Measurements from ENCODE around the gene DMBX1.
A peak's percentile ranks its signal among the peaks of the same experiment; 100 is the strongest.

Gene DMBX1

DNA sequence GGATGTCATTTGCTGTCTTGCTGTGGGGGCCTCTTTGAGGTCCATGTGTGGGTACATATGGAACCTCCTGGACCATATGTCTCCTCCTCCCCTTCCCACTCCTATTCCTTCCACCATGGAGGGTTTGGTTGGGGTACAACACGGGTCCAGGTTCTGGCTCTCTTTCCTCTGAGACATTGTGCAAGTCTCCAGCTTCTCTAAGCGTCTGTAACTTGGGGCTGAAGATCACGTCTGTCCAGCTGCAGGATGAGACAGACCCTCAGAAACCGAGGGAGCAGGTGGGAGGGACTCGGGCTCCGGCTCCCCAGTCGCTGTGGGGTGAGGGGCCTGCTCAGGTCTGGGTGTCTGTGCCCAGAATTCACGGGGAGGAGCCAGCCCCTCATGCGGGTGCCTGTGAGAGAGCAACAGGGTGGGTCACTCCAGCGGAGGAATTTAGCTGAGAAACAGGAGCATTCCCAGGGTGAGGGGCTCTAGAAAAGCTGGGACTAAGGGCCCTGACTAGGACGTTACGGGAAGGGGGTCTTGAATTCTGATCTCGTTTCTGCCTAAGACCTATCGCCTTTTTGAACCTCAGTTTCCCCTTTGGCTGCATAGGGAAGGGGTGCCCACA is 42.0 kb upstream of the DMBX1 start:
- Histone ChIP-seq H3K27ac (ENCODE audit: low read length) (no peak overlapping the region), H3K27me3 (ENCODE audit: insufficient read depth, low read length, poor library complexity) (peaks cover 1% of the 10 kb centered on the region), H3K4me2 (ENCODE audit: insufficient read depth, low read length) (no peak overlapping the region), H2AFZ (ENCODE audit: low read depth, low read length) (no peak overlapping the region), H3K9ac (ENCODE audit: low read depth, low read length) (no peak overlapping the region), H3K36me3 (ENCODE audit: insufficient read depth, low read length) (no peaks in the 10 kb centered on the region), H3K79me2 (ENCODE audit: insufficient read depth, low read length) (no peaks in the 10 kb centered on the region), H4K20me1 (ENCODE audit: insufficient read depth, low read length) (no peaks in the 10 kb centered on the region), H3K9me3 (ENCODE audit: insufficient read depth, low read length, severe bottlenecking) (no peaks in the 10 kb centered on the region), H3K4me3 (ENCODE audit: low read depth in 1 of 2, low read length in 2 of 2) (no peak overlapping the region), H3K4me1 (ENCODE audit: insufficient read depth, low read length) (peaks cover 6% of the 10 kb centered on the region)
- TF ChIP-seq EZH2 (IDR thresholded peaks at IDR 0.05; ENCODE audit: borderline replicate concordance, low read depth, low read length, severe bottlenecking): no peak
- TF ChIP-seq, protein P1, sequence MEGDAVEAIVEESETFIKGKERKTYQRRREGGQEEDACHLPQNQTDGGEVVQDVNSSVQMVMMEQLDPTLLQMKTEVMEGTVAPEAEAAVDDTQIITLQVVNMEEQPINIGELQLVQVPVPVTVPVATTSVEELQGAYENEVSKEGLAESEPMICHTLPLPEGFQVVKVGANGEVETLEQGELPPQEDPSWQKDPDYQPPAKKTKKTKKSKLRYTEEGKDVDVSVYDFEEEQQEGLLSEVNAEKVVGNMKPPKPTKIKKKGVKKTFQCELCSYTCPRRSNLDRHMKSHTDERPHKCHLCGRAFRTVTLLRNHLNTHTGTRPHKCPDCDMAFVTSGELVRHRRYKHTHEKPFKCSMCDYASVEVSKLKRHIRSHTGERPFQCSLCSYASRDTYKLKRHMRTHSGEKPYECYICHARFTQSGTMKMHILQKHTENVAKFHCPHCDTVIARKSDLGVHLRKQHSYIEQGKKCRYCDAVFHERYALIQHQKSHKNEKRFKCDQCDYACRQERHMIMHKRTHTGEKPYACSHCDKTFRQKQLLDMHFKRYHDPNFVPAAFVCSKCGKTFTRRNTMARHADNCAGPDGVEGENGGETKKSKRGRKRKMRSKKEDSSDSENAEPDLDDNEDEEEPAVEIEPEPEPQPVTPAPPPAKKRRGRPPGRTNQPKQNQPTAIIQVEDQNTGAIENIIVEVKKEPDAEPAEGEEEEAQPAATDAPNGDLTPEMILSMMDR (IDR thresholded peaks at IDR 0.05; ENCODE audit: borderline replicate concordance, extremely low read depth, low read length, poor library complexity, severe bottlenecking): no peak
- no peak for DNase-seq
- no peak for ATAC-seq (ENCODE audit: insufficient read depth, low read depth)

GRCh38 chr1:46448109-46448911 is 41.3 kb upstream of the DMBX1 start:
- no peak for DNase-seq
- ATAC-seq (ENCODE audit: insufficient read depth, low read depth): no peak
- peaks cover 7% of the 10 kb centered on the region for H3K27me3 ChIP-seq (ENCODE audit: insufficient read depth, low read length, poor library complexity)

DNA sequence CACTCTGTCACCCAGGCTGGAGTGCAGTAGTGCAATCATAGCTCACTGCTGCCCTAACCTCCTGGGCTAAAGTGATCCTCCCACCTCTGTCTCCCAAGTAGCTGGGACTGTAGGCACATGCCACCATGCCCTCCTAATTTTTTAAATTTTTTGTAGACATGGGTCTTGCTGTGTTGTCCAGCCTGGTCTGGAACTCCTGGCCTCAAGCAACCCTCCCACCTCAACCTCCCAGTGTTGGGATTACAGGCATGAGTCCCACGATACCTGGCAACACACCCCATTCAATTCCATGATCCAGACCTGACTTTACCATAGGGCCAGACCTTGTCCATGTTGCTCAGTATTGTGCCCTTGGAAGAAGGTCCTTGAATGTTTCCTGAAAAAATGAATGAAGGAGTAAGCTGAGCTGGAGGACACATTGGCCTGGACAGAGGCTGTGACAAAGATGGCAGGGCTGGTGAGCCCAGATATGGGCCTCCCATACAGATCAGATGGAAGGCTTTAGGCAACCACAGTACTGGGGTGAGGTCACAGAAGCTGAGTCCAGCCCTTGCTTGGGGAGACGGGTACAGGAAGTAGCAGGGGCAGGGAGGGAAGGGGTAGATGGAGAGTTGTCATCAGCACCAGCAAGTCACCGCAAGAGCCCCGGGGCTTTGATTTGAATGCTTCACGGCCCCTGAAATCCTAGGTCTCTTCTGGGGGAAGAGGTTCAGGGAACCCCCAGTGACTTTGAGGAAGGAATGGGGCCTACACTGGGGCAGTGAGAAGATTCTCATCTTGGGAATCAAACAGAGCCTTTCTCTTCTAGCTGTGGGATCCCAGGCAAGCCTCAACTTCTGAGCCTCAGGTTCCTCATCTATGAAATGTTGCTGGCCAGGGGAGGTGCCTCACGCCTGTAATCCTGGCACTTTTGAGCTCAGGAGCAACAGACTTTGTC is 40.1 kb upstream of the DMBX1 start:
- ATAC-seq (ENCODE audit: insufficient read depth, low read depth) (peak; percentile 59; the same call in 2 of the 3 replicates), DNase-seq (peak; percentile 11)
- no peaks in the 10 kb centered on the region for H4K20me1 ChIP-seq (ENCODE audit: insufficient read depth, low read length)
- H2AFZ ChIP-seq (ENCODE audit: low read depth, low read length): no peak overlapping the region
- no peaks in the 10 kb centered on the region for H3K9me3 ChIP-seq (ENCODE audit: insufficient read depth, low read length, severe bottlenecking)
- no peak overlapping the region for H3K9ac ChIP-seq (ENCODE audit: low read depth, low read length)
- H3K4me1 ChIP-seq (ENCODE audit: insufficient read depth, low read length): no peaks in the 10 kb centered on the region
- H3K79me2 ChIP-seq (ENCODE audit: insufficient read depth, low read length): no peaks in the 10 kb centered on the region
- H3K4me2 ChIP-seq (ENCODE audit: insufficient read depth, low read length): no peak overlapping the region
- H3K27me3 ChIP-seq (ENCODE audit: insufficient read depth, low read length, poor library complexity): peaks cover 12% of the 10 kb centered on the region
- no peak overlapping the region for H3K4me3 ChIP-seq (ENCODE audit: low read depth in 1 of 2, low read length in 2 of 2)
- no peak overlapping the region for H3K27ac ChIP-seq (ENCODE audit: low read length)
- TF ChIP-seq, protein P1 (IDR thresholded peaks at IDR 0.05; ENCODE audit: borderline replicate concordance, extremely low read depth, low read length, poor library complexity, severe bottlenecking): no peak
- no peak for TF ChIP-seq EZH2 (IDR thresholded peaks at IDR 0.05; ENCODE audit: borderline replicate concordance, low read depth, low read length, severe bottlenecking)
- H3K36me3 ChIP-seq (ENCODE audit: insufficient read depth, low read length): no peaks in the 10 kb centered on the region

More at GRCh38 chr1:46448109-46448911, 41.3 kb upstream of the DMBX1 start:
- no peaks in the 10 kb centered on the region for H3K79me2 ChIP-seq (ENCODE audit: insufficient read depth, low read length)
- no peak overlapping the region for H2AFZ ChIP-seq (ENCODE audit: low read depth, low read length)
- H3K9me3 ChIP-seq (ENCODE audit: insufficient read depth, low read length, severe bottlenecking): no peaks in the 10 kb centered on the region
- H3K4me3 ChIP-seq (ENCODE audit: low read depth in 1 of 2, low read length in 2 of 2): no peak overlapping the region
- no peaks in the 10 kb centered on the region for H3K4me1 ChIP-seq (ENCODE audit: insufficient read depth, low read length)
- no peak overlapping the region for H3K9ac ChIP-seq (ENCODE audit: low read depth, low read length)
- H3K4me2 ChIP-seq (ENCODE audit: insufficient read depth, low read length): no peak overlapping the region
- no peaks in the 10 kb centered on the region for H3K36me3 ChIP-seq (ENCODE audit: insufficient read depth, low read length)
- H4K20me1 ChIP-seq (ENCODE audit: insufficient read depth, low read length): no peaks in the 10 kb centered on the region
- H3K27ac ChIP-seq (ENCODE audit: low read length): no peak overlapping the region
- no peak for TF ChIP-seq EZH2 (IDR thresholded peaks at IDR 0.05; ENCODE audit: borderline replicate concordance, low read depth, low read length, severe bottlenecking)
- TF ChIP-seq, protein P1 (IDR thresholded peaks at IDR 0.05; ENCODE audit: borderline replicate concordance, extremely low read depth, low read length, poor library complexity, severe bottlenecking): no peak
